PC-9 (cell line): ENCODE results near the gene SHISA7.

ENCODE experiments used
- EZH2 ChIP-seq: fragments of 200-600 bp; sonication (generic); IDR thresholded peaks from 2 replicates; pipeline ENCODE4 v1.8.0; 2017; ENCODE audit warnings: antibody characterized with exemption, low read depth
- TF ChIP-seq, protein P1 (sequence below): fragments of 200-600 bp; sonication (generic); conservative IDR thresholded peaks from 2 replicates; pipeline ENCODE4 v1.6.1; 2017; ENCODE audit warnings: mixed run types, antibody characterized with exemption, mild to moderate bottlenecking, moderate library complexity

DNA sequence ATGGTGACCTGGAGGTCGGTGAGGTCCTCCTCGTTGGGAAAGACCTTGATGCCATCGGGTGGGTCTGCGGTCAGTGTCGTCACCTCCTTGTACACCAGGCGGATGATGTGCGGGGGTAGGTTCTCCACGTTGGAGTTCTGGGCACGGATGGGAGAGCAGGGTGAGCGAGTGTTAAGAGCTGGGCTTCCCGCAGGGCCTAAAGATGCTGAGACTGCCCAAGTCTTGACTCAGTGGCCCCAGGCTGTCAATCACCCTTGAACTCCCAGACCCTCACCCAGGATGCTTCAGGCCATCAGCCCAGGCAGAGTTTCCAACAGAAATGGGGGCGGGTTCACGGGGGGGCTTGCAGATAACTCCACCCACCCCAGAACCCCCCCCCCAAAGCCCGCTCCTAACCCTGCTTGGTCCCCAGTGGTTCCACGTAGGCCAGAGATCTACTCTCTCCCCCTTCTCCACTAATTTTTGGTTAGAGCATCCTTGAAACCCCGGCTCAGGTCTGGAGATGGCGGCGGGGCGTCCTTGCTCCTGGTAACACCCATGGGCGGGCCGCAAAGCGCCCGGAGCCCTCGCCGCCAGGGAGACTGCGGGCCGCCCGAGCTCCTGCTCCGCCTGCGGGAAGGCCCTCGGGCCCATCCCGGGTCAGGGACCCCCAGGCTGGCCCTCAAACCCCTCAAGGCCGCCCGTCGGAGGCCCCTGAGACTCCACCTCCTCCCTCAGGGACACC lies 36.1 kb downstream of the SHISA7 start:
- TF ChIP-seq, protein P1, sequence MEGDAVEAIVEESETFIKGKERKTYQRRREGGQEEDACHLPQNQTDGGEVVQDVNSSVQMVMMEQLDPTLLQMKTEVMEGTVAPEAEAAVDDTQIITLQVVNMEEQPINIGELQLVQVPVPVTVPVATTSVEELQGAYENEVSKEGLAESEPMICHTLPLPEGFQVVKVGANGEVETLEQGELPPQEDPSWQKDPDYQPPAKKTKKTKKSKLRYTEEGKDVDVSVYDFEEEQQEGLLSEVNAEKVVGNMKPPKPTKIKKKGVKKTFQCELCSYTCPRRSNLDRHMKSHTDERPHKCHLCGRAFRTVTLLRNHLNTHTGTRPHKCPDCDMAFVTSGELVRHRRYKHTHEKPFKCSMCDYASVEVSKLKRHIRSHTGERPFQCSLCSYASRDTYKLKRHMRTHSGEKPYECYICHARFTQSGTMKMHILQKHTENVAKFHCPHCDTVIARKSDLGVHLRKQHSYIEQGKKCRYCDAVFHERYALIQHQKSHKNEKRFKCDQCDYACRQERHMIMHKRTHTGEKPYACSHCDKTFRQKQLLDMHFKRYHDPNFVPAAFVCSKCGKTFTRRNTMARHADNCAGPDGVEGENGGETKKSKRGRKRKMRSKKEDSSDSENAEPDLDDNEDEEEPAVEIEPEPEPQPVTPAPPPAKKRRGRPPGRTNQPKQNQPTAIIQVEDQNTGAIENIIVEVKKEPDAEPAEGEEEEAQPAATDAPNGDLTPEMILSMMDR: no peak
- no peak for TF ChIP-seq EZH2
